Activated CD4-positive, CD25-positive, alpha-beta regulatory T cell (primary cell): ENCODE data around the gene LCE2C.
"Not testable (repeated sequence)": the region's sequence is repeated elsewhere in the genome, so short reads cannot be mapped to it uniquely, and the experiment has no call there.

Source experiments
- DNase-seq, 4 experiments: peaks; one replicate each; lab custom pipeline; 2025; lab: John Stamatoyannopoulos, UW

LCE2C gene, protein sequence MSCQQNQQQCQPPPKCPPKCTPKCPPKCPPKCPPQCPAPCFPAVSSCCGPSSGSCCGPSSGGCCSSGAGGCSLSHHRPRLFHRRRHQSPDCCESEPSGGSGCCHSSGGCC

DNA sequence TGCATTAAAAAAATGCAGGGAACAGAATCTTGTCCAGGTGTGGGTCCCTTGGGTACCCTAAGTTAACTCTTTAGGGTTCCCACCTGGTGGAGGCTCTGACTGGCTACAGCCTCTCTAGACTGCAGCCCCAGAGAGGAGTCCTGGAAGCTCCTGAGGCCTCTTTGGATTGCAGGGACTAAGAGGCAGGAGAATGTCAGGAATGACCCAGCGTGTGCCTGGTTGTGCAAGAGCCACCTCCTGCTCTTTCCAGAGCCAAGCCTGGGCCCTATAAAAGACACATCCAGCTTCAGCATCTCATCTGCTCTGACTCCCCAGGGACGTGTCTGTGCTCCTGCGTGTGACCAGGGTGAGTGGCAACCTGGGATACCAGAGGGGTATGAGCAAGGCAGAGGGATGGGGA lies at the start of gene LCE2C:
TSS of gene LCE2C (plus strand) at position 297 of the 400 bp plus-strand sequence. CDS start 737 bp downstream, outside the sequence.
- DNase-seq = not testable (repeated sequence)

DNA sequence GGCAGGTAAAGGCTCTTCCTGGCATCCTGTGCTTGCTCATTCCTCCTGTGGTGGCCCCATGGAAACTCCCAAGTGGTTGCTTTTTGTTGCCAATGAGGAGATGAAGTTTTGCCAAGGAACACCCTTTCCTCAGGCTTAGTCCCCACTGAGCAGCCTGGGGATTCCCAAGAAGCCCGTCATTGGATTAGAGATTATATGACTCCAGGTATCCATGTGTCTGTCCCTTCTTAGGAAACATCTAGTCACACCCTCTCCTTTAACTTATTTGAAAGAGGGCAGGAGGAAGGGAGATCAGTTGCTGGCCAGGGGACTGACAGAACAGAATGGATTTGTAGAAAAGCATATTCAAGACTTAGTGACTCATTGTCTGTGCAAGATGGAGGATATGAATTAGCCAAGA lies 48.3 kb upstream of the LCE2C start:
- no peak for DNase-seq

DNA sequence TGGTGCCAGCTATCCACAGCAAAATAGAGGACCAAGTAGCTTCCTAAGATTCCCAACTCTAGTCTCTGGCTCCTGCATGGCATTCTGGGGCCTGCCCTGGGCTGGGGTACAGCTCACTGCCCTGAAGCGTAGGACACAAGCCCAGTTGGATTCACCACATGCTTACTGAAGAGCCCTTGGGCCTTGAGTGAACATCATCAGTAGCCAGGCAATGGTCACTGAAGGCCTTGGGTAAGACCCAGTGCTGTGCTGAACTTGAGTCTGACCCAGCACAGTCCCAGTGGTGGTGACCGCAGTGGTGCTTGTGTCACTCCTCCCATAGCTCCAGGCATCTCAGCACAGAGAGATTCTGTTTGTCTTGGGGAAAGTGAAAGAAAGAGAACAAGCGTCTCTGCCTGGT lies 44.5 kb upstream of the LCE2C start:
- no peak for DNase-seq

DNA sequence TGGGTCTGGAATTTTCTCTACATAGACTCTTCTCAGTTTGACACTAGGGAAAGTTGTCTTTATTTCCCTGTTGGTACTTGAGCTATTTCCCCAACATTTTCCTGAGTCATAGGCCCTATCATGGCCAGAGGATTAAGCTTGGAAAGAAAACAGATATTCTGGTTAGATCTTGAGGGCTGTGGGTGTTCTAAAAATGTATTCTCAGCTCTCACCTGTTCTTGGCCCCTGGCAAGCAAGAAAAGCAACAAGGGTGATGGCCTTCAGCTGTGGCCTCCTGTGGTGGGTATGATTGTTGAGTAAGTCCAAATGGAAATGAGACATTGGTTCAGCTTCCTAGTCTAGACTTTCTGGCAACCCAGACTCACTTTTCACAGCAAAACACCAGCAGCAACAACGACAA lies 34.7 kb upstream of the LCE2C start:
- DNase-seq = no peak

DNA sequence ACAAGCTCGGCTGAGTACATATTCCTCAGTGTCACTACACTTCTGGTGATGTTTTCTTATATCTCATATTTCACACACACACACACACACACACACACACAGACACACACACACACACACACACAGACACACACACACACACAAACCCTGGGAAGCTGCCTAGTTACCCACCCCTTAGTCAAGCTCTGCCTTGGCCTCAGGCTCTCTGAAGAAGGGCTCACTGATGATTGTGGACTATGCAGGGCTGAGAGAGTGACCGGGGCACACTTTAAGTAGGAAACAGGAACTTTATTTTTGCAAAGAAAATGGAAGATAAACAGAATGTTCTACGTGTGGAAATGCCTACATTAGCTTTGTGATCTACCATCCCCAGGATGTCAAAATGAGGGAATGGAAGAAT lies 31.1 kb upstream of the LCE2C start:
- no peak for DNase-seq

DNA sequence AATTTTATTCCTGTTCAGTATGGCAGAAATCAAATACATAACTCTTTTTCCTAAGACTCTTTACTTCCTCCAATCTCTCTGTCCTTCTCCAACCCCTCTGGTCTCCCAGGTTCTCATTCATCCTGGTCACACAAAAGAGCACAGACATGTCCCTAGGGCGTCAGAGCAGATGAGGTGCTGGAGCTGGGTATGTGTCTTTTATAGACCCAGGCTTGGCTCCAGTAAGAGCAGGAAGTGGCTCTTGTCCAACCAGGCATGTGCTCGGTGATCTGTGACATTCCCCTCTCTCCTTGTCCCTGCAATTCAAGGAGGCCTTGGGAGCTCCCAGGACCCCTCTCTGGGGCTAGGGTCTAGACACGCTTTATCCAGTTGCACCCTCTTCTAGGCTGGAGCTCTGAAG lies 29.9 kb upstream of the LCE2C start:
- DNase-seq = no peak

DNA sequence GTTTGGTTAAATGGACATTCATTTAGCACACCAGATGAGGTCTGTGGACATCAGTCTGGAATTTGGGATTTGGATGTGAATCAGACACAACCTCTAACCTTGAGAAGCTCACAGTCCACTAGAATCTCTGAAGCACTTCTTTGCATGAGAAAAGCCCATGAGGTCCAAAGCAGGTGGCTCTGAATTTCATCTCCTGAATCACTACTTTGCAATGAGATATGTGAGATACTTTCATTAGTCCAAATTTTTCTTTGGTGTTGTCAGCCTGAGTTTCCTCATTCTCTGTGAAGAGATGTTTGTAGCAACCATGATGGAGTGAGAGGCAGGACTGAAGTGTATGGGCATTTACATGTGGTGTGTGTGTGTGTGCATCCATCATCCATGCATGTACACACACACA lies 28.4 kb upstream of the LCE2C start:
- DNase-seq = no peak

DNA sequence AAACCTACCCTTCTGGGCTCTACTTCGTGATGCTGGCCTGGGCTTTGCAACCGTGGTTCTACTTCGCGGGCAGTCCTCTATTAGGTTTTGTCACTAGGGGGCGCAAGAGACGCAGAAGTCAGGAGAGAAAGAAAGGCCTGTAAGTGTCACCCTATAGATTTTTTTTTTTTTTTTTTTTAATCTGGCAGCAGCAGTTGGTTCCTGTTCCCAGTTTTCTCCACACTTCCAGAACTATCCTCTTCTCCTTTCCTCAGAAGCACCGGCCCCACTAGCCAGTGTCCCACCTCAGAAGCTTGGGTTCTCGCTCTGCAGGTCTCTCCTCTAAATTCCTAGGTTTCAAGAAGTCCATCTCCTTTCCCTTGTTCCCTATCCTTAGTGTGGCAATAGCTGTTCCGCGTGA lies 21.0 kb upstream of the LCE2C start:
- DNase-seq = peak in 1 of 4 experiments; percentile 5

DNA sequence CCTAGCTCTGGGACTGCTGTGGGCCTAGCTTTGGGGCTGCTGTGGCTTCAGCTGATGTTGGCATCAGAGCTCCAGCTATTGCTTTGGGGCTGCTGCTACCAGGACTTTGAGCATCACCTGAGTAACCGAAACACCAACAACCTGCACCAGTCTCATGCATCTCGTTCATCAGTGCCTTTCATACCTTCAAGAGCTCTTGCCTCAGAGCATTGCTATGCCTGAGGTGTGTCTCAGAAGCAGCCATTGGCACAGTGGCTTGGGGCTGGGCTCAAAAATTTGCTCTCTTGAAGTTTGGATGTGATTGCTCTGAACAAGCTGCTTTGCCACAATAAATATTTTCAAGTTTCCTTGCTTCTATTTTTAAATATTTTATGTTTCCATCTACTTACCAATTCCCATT lies 18.6 kb upstream of the LCE2C start:
- no peak for DNase-seq

DNA sequence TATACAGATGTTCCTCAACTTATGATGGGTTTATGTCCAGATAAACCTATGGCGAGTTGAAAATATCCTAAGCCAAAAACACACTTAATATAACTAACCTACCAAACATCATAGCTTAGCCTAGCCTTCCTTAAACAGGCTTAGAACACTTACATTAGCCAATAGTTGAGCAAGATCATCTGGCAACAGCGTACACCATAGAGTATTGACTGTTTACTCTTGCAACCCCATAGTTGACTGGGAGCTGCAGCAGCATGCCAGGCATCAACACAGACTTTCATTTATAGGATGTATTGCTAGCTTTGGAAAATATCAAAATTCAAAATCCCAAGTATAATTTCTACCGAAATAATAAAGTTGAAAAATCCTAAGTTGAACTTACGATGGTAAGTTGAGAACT lies 17.4 kb upstream of the LCE2C start:
- no peak for DNase-seq

DNA sequence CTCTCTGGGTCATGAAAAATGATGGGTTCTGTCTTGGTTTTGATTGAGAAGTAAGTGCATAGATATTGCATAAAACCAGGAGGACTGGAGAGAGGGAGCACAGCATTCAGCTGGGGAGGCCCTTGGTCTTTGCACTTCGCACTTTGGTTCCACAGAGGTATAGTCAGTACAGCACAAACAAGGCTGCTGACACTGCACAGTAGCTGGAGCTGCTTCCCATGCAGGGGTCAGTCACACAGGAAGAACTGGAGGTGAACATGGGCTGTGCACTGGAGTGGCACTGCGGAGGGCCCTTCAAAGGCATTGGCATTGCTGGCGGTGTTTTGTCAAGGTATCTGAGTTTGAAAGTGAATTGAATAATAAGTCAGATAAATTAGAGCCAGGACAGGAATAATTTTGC lies 16.4 kb upstream of the LCE2C start:
- no peak for DNase-seq

DNA sequence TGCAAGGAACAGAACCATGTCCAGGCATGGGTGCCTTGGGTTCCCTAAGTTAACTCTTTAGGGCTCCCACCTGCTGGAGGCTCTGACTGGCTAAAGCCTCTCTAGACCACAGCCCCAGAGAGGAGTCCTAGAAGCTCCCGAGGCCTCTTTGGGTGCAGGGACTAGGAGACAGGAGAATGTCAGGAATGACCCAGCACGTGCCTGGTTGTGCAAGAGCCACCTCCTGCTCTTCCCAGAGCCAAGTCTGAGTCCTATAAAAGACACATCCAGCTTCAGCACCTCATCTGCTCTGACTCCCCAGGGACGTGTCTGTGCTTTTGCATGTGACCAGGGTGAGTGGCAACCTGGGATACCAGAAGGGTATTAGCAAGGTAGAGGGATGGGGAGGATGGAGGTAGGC lies 12.0 kb upstream of the LCE2C start, which contains the start of gene LCE2D:
TSS of gene LCE2D (plus strand) at position 283 of the 400 bp plus-strand sequence. CDS start 726 bp downstream, outside the sequence.
- DNase-seq = no peak

DNA sequence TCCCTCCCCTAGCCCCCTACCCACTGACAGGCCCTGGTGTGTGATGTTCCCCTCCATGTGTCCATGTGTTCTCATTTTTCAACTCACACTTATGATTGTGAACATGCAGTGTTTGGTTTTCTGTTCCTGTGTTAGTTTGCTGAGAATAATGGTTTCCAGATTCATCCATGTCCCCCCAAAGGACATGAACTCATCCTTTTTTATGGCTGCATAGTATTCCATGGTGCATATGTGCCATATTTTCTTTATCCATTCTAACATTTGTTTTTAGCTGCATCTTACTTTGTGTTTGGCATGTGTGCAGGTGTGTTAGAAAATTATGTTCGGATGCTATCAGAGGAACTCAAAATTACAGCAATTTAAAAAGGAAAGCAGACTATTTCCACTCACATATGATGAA lies 8.9 kb upstream of the LCE2C start:
- DNase-seq = not testable (repeated sequence)

DNA sequence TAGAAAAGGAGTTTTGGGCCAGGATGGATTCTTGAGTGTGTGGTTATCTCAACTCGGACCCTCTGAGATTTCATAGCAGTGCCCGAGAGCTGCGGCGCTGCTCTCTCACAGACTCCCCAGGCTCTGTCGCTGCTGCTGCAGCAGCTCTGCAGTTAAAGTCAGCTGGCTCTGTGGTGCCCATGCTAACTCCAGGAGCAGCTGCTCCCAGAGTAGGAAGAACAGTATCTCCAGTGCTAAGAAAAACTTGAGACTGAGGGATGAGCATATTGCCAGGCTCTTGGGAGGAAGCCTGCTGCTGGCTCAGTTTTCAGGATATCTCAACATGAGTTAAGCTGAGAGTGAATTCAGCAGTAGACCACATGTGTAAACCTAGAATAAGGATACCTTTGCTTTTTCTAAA lies 7.4 kb upstream of the LCE2C start:
- DNase-seq = no peak

DNA sequence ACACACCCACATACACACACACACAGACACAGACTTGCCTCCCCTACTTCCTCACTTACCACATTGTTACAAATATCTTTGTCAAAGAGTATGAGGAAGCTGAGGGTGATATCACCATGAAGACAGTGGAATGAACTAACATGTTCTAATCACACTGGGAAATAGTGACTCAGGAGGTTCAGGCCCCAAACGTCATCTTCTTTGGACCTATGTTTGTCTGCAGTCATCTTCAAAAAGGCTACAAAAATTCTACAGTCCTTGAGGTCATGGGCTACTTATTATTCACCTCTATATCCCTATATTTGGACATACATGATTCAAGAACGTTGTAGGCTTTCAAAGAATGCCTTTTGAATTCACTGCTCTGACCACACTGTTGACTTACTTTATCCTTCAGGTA lies 2.1 kb upstream of the LCE2C start:
- DNase-seq = no peak

DNA sequence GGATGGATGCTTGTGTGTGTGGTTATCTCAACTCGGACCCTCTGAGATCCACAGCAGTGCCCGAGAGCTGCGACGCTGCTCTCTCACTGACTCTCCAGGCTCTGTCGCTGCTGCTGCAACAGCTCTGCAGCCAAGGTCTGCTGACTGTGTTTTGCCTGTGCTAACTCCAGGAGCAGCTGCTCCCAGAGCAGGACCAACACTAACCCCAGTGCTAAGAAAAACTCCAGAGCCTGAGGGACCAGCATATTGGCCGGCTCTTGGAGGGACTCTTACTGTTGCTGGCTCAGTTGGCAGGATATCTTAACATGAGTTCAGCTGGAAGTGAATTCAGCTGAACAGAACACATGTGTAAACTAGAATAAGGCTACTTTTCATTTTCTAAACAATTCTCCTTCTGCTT lies 4.4 kb downstream of the LCE2C start:
- no peak for DNase-seq

DNA sequence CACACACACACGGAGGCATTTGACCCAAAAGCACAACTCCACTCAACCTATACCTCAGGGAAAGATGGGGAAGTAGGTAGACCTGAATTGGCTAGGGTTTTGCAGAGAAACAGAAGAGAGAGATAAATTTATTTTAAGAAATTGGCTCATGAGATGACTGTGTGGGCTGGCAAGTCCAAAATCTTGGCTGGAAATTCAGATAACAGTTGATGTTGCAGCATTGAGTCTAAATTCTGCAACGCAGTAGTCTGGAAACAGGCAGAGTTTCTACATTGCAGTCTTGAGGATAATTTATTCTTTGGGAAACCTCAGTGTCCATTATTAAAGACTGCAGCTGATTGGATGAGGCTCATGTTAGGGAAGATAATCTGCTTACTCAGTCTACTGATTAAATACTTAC lies 6.5 kb downstream of the LCE2C start:
- no peak for DNase-seq

DNA sequence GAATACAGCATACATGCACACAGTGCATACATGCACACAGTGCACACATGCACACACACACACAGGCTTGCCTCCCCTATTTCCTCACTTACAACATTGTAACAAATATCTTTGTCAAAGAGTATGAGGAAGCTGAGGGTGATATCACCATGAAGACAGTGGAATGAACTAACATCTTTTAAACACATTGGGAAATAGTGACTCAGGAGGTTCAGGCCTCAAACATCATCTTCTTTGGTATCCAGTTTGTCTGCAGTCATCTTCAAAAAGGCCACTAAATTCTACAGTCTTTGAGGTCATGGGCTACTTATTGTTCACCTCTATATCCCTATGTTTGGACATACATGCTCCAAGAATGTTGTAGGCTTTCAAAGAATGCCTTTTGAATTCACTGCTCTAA lies 8.8 kb downstream of the LCE2C start:
- DNase-seq = no peak

DNA sequence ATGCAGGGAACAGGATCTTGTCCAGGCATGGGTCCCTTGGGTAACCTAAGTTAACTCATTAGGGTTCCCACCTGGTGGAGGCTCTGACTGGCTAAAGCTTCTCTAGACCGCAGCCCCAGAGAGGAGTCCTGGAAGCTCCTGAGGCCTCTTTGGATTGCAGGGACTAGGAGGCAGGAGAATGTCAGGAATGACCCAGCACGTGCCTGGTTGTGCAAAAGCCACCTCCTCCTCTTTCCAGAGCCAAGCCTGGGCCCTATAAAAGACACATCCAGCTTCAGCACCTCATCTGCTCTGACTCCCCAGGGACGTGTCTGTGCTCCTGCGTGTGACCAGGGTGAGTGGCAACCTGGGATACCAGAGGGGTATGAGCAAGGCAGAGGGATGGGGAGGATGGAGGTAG lies 10.7 kb downstream of the LCE2C start, which contains the start of gene LCE2B:
TSS of gene LCE2B (plus strand) at position 301 of the 400 bp plus-strand sequence. CDS start 721 bp downstream, outside the sequence.
- not testable (repeated sequence) for DNase-seq

DNA sequence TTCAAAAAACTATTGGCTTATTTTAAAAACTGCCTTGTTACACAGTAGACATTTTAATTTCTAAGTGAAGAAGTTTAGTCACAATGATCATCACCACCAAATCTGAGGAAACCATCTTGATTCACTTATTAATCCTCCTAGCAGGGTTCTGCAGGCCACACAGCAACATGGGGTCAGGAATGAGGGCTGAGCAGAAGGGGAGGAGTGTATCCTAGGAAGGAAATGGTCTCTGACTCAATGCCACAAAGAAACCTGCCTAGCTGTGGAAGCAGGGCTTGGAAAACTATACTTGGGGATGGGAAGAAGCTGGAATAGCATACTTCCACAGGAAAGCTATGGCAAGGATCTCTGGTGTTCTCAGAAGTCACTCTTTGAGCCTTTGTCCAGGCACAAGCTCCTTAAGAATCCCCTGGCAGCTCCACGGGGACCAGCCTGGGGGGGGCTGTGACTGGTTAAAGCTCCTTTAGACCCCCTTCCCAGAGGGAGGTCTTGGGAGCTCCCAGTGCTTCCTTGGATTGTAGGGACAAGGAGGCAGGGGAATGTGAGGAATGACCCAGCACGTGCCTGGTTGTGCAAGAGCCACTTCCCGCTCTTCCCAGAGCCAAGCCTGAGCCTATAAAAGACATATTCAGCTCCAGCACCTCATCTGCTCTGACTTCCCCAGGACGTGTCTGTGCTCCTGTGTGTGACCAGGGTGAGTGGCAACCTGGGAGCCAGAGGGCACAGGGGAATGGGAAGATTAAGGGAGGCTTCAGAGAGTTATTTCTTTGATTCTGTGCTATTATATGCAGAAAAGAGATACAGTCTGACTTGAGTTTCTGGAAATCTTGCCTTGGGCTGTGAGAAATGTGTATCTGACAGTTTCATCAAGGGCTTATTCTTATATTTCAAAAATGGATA lies 22.9 kb downstream of the LCE2C start, which contains the start of gene LCE2A:
TSS of gene LCE2A (plus strand) at position 645 of the 900 bp plus-strand sequence. CDS start 557 bp downstream, outside the sequence.
- no peak for DNase-seq

DNA sequence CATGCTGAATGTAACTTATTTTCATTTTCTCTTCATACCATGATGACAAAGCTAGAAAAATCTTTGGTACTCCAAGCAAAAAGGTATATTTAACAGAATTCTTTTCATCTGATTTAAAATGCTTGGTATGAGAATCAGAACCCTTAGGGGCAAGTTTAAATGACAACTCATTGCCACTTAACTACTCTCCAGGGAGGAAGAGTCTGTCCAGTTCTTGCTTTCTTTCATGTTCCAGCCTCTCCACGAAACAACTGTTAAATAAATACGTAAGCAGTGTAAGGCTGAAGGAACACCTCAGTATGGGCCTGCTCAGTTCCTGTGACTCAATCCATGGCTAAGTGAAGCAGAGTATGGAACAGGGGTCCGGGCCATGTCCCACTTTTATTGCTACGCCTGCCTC lies 24.7 kb downstream of the LCE2C start:
- no peak for DNase-seq

DNA sequence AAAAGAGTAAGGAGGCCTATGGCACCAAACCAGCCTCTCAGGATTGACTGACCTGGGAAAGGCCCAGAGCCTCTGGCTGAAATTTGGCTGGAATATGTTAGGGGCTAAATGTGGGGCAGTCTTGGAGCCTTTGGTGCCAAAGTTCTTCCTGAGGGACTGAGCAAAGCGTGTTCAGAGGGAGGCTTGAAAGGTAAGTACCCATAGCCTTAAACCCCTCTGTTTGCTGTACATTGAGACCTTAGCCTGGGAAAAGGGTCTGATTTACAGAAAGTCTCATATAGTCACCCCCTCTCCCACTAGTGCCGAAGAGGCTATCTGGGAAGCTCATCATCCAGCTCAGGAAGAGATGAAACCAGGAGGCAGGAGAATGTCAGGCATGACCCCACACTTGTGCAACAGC lies 32.8 kb downstream of the LCE2C start, which contains the start of gene LCE4A:
TSS of gene LCE4A (plus strand) at position 301 of the 400 bp plus-strand sequence. CDS start 916 bp downstream, outside the sequence.
- DNase-seq = no peak

DNA sequence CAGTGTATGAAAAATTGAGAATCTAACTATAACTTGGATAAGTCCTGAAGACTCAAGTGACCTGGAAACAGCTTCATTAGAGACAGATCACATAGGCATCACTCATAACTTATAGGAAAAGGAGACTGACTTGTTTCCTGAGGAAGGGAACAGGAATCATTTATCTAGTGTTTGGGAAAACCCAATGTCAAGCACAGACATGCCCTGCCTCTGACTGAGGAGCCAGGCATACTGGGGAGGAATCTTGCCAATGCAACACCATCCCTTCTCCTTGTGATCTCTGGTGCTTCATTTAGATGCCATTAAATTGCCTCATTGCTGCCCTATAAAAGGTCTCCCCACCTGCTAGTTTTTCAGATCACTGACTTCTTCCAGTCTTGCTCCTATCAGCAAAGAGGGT lies 43.2 kb downstream of the LCE2C start:
- no peak for DNase-seq
